CD4-positive, alpha-beta T cell treated with Interferon gamma for 1 hour (primary cell): ENCODE results near the gene SULT1A2.
"Not testable (repeated sequence)": the region's sequence is repeated elsewhere in the genome, so short reads cannot be mapped to it uniquely, and the experiment has no call there.

Experiments
- DNase-seq: peaks from one replicate; pipeline ENCODE4 v3.0.0-alpha.2; 2020

SULT1A2 gene

GRCh38 chr16:28554634-28555423 is 42.0 kb downstream of the SULT1A2 start:
- DNase-seq, result no peak

GRCh38 chr16:28553776-28554633 is 42.8 kb downstream of the SULT1A2 start, which contains the start of gene SGF29:
SGF29 (plus strand) TSS chr16:28553920; CDS start chr16:28581070, 27,150 bp downstream.
- DNase-seq, result peak; percentile 92

DNA sequence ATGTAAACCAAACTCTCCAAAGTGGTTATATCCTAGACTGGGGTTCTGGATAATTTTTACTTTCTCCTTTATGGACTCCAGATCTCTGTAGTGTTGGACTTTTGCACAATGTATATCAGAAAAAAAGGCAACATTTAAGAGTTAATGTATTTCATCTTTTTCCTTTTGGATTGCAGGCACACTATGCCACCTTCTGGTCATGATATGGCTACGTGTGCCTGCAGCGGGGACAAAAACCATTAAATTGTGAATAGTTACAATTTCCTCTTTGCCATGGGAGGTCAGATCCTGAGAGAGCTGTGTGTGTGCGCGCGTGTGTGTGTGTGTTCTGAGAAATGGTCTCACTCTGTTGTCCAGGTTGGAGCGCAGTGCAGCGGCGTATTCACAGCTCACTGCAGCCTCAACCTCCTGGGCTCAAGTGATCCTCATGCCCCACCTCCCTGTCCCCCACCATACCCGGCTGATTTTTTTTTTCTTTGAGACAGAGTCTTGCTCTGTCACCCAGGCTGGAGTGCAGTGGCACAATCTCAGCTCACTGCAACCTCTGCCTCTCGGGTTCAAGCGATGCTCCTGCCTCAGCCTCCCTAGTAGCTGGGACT is 47.5 kb downstream of the SULT1A2 start:
- no peak for DNase-seq

DNA sequence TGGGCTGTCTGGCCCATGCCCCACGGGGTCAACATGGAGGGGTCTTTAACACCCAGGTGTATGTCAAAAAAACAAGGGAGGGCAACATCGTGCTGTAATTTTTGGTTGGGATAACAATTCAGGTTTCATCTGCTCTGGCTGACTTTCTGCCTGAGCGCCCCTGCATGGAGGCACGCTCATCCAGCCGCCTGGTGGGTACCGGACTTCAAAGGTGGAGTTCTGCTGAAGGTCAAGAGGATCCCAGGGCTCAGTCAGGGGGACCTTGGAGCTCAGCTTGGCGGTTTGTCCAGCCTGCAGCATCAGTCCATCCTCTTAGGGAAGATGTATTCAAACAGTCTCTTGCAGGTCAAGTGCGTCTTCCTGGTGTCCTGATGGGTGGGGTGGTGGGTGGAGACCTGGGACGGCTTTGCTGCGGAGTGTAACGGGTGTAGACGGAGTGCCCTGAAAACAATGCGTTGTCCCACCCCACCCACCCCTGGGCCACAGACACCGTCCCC is 48.5 kb downstream of the SULT1A2 start:
- DNase-seq, result no peak

- no peak for DNase-seq
Measured at GRCh38 chr16:28546626-28547025, 50.2 kb downstream of the SULT1A2 start.

- not testable (repeated sequence) for DNase-seq
Measured at GRCh38 chr16:28545964-28546363, 50.9 kb downstream of the SULT1A2 start.

GRCh38 chr16:28544998-28545397 is 51.9 kb downstream of the SULT1A2 start:
- DNase-seq, result no peak

DNA sequence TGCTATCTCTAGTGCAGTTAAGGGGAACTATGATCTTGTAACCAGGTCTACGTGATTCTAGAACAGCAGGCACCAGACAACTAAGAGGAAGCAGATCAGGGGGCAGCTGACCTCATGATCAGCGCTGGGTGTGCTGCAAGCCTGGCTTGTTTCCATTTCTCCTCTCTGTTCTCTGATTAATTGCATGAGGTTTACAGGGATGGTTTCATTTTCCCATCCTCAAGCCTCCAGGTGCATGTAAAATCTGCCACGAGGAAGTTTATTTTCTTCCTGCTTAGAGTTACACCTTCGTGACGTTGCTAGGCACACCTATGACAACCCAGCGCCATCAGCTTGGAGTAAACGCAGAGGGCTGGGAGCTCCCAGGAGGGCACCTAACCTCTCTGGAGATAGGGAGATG is 53.8 kb downstream of the SULT1A2 start:
- peak; percentile 46 for DNase-seq

DNA sequence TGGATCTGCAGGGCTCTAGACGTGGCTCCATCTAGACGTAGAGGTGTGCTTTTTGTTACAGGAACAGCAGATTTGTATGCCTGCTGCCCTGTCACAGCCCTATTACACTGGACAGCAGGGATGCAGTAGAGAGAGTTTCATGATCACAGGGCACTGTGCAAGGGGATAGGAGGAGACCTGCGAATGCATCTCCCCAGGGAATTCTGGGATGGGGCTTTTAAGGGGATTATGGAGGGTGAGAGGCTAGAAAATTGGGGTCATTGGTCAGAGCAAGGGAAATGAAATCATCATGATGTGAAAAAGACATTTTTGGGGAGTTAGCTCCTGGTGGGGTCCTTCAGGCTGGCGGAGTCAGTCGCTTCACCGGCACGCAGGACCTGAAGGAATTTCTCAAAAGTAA is 54.2 kb downstream of the SULT1A2 start:
- no peak for DNase-seq
